ENCODE measurements around the gene TSPEAR.

The TSPEAR gene

GRCh38 chr21:44478124-44478800 is 233.1 kb downstream of the TSPEAR start:
- FAIRE-seq: no peak

GRCh38 chr21:44477712-44478111 is 233.7 kb downstream of the TSPEAR start:
- no peak for FAIRE-seq

- no peak for FAIRE-seq
These were observed 234.2 kb downstream of the TSPEAR start for GRCh38 chr21:44477131-44477530.

GRCh38 chr21:44475266-44475845 is 236.0 kb downstream of the TSPEAR start:
- no peak for FAIRE-seq

DNA sequence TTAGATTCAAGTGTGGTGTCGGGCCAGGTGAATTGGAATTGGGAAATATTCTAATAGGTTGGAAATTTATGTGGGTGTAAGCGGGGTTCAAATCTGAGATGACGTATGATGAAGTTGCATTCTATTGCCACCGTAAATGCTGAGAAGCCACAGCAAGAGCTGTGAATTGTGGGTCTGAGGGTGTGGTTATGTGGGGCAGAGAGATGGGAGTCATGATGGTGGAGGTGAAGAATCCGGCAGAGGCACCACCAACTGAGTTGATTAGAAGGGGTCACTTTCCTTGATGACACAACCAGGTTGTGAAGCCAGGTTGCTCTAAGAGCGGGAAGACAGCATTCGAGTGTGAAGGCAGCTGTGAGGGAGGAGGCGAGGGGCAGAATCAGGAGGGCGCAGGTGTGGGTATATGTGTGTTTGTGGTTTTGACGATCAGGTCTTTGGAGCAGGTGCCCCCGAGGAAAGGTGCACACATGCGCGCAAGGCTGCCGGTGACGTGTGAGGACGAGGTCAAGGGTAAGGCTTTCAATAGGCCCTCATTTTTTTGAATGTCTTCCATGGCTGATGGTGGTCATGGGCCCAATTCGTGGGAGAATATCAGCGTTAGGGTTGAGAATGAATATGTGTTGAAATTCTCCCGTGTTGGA is 237.3 kb downstream of the TSPEAR start:
- FAIRE-seq: no peak

DNA sequence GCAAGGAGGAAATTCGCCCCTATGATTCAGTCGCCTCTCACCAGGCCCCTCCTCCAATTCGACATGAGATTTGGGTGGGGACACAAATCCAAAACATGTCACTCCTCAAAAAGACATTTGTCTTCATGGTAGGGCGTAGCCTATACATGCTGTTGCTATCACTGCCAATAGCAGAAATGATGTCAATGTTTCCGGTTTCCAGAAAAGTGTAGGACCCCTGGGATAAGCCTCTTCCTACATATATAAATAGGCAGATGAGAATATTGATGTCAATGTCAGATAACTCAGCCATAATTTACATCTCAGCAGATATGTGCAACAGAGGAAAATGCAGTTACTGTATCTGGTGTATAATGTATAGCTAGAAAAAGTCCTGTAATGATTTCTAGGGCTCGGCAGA is 239.4 kb downstream of the TSPEAR start:
- FAIRE-seq: no peak

DNA sequence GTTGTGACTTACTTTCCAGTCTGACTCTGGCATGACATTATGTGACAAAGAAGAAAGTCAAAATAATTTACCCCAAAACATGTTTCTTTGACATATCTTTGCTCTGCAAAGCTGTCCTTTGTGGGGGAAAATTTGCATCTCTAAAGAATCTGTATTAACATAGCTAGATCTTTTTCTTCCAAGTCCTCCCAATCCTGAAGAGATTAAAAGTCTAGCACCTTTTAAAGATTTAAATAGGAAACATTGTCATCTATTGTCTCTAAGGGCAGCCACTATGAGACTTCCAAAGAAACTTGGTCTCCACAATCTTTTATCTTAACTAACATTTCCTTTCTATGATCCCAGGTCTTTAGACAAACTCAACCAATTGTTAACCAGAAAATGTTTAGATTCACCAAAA is 240.0 kb downstream of the TSPEAR start:
- FAIRE-seq: no peak

DNA sequence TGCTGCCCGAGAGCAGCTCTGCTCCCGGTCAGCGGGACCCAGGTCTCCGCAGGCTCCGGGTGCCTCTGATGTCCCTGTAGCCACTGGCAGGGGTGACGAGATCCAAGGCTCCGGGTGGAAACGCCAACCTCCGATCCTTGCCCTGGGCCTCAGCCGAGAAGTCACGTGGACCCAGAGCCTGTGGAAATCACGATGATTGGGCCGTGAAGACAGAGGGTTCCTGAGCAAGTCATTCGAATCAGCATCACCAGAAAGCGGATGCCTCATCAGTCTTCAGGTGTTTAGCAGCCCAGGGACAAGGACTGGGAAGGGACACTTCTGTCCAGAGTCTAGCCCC is 243.5 kb downstream of the TSPEAR start:
- FAIRE-seq: no peak

GRCh38 chr21:44466996-44467858 is 244.1 kb downstream of the TSPEAR start:
- FAIRE-seq: no peak

DNA sequence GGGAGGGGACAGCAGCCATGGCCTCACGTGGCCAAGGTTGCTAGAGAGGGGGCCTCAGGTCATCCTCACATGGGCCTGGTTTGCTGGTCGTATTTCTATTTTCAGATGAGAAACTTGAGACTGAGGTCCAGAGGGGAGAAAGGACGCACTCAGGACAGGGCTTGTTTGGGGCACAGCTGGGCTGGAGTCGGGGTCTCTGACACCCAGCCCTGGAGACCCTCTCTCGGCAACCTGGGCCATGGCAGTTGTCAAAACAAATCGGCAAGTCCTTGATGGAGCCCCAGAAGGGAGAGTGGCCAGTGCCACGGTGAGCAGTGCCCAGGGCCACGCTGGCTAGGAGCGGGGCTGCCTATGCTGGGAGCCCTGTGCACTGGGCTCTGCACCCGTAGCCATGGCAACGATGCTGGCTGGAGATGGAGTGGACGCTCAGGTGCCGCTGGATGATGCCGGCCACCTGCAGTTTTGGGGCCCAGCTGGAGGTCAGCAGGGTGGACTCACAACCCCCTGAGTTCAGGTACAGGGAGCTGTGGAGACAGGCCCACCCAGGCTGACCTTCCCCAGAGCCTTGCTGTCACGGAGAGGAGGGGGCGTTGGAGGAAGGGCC is 244.9 kb downstream of the TSPEAR start:
- FAIRE-seq: no peak

GRCh38 chr21:44464351-44464750 is 247.0 kb downstream of the TSPEAR start:
- no peak for FAIRE-seq

- no peak for FAIRE-seq
These were observed 247.6 kb downstream of the TSPEAR start for GRCh38 chr21:44463724-44464123.

- FAIRE-seq: no peak
These were observed 248.6 kb downstream of the TSPEAR start for GRCh38 chr21:44462834-44463200.

GRCh38 chr21:44462086-44462833 is 249.1 kb downstream of the TSPEAR start:
- no peak for FAIRE-seq

- no peak for FAIRE-seq
These were observed 249.8 kb downstream of the TSPEAR start for GRCh38 chr21:44461464-44462001.

DNA sequence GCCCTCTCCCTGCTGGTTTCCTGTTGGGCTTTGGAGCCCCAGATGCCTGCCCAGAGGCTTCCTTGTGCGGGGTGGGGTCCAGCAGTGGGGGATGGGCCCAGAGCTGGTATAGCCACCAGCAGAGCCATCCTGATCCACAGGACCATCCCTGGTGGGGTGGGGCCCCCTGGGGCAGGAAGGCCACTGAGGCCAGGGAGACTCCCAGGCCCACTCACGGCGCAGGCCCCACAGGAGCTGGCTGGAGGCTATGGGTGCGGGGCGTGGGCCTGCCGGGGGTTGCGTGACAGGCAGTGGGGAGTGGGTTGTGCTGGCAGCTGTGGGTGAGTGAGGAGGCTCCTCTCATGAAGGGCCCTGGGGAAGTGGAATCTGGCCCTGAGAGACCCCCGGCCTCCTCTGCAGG is 250.4 kb downstream of the TSPEAR start:
- no peak for FAIRE-seq

DNA sequence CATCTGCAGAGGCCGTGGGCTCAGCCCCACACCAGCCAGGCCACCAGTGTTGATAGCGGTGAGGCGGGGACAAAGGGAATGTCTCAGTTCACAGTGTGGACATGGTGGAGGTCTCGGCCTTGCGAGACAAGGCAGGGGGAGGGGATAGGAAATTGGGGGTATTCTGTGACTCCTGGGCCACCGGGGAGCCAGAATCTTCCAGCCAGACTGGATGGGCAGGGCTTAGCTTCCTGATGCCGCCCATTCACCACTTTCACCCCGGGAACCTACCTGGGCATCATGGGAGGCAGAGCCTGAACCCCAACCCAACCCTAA is 251.0 kb downstream of the TSPEAR start:
- FAIRE-seq: no peak

DNA sequence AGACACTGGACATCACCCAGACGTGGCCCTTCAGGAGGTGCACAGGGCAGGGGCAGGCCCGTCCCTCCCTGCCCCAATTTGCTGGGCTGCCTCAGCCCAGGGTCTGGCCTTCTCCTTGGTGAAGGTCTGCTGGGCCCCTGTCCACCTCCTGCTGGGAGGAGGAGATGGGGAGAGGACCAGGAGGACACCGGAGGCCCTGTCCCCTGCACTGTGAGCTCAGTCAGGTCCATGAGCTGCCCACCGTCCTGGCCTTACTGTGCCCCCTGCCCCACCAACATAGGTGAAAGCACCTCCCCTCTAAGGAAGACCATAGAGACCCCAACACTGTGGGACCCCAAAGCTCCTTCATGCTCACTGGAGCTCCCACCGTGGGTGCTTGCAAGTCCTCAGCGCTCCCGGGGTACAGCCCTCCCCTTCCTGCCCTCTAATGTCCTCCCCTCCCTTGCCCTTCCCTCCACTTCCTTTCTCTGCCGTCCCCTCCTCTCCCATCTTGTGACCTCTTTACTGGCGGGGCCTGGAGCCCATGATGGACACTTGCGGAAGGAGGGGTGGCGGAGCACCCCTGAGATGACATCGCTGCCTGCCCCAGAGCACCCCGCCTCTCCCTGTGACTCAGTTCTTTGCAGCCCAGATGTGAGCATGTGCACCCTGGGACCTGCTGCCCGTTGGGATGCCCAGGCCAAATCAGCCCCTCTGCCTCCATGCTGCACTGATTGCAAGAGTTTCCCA is 251.5 kb downstream of the TSPEAR start:
- no peak for FAIRE-seq

GRCh38 chr21:44458971-44459711 is 252.2 kb downstream of the TSPEAR start:
- no peak for FAIRE-seq

DNA sequence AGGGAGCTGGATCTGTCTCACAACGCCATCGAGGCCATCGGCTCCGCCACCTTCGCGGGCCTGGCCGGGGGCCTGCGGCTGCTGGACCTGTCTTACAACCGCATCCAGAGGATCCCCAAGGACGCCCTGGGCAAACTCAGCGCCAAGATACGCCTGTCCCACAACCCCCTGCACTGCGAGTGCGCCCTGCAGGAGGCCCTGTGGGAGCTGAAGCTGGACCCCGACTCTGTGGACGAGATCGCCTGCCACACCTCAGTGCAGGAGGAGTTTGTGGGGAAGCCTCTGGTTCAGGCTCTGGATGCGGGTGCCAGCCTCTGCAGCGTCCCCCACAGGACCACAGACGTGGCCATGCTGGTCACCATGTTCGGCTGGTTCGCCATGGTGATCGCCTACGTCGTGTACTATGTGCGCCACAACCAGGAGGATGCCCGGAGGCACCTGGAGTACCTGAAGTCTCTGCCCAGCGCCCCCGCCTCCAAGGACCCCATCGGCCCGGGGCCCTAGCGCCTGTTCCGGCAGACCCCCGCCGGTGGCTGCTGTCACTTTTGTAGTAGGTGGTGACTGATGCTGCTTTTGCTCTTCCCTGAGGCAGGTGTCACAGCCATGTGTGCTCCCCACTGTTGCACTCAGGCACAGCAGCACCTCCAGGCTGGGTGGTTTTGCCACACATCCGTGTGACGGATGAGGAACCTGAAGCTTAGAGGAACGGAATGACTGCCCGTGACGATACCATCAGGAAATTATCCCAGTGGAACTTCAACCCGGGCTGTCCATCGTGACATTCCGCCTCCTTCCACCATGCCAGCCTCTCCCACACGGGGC is 254.2 kb downstream of the TSPEAR start:
- no peak for FAIRE-seq

Data from islet of Langerhans (tissue), 1 donor.